ENCODE measurements around the gene USP37. TPM values are rescaled to one million over a fixed set of nuclear protein-coding genes. Genes with fewer than 3 reads are reported as not detected.
"Not testable (repeated sequence)": the region's sequence is repeated elsewhere in the genome, so short reads cannot be mapped to it uniquely, and the experiment has no call there.

The USP37 gene
- total RNA-seq, 2 experiments from 2014 or later = 42.5 to 46.8 TPM

GRCh38 chr2:218555527-218555926 is 12.6 kb downstream of the USP37 start:
- H3K36me3 Mint-ChIP-seq (ENCODE audit: low read depth) = peaks cover 61% of the 10 kb centered on the region
- CTCF ChIA-PET = no interaction called here
- intact Hi-C loops (cut with DNase I, micrococcal nuclease) = no loop called here
- POLR2A ChIA-PET = no interaction called here
- H3K9me3 Mint-ChIP-seq (ENCODE audit: low read depth) = no peaks in the 10 kb centered on the region
- H3K4me1 Mint-ChIP-seq = peaks cover 10% of the 10 kb centered on the region
- H3K27ac Mint-ChIP-seq = no peak overlapping the region
- no peak for ATAC-seq
- DNase-seq = no peak
- no peak overlapping the region for H3K4me3 Mint-ChIP-seq
- no peaks in the 10 kb centered on the region for H3K27me3 Mint-ChIP-seq

GRCh38 chr2:218554225-218554624 is 13.9 kb downstream of the USP37 start:
- intact Hi-C loops (cut with DNase I, micrococcal nuclease) = loop anchor here in 1 of 2 experiments (5.0 kb wide), 1 partner anchor 72 kb away; no protein-coding TSS in a partner anchor

GRCh38 chr2:218547978-218548377 is 20.2 kb downstream of the USP37 start:
- POLR2A ChIA-PET = no interaction called here
- intact Hi-C loops (cut with DNase I, micrococcal nuclease) = no loop called here
- Mint-ChIP-seq H3K4me1 (peaks cover 2% of the 10 kb centered on the region), H3K27me3 (no peaks in the 10 kb centered on the region), H3K9me3 (ENCODE audit: low read depth) (no peaks in the 10 kb centered on the region), H3K27ac (no peak overlapping the region), H3K36me3 (ENCODE audit: low read depth) (peaks cover 58% of the 10 kb centered on the region), H3K4me3 (no peak overlapping the region)
- CTCF ChIA-PET = interaction anchor here (0.7 kb wide), 1 partner anchor 9 kb away, joined by 3 read pairs; no protein-coding TSS in a partner anchor
- DNase-seq (no peak), ATAC-seq (no peak)

More at GRCh38 chr2:218554225-218554624, 13.9 kb downstream of the USP37 start:
- H3K27ac Mint-ChIP-seq; CTCF ChIA-PET; H3K27me3 Mint-ChIP-seq; ATAC-seq; DNase-seq; H3K9me3 Mint-ChIP-seq (ENCODE audit: low read depth); POLR2A ChIA-PET; H3K4me3 Mint-ChIP-seq; H3K4me1 Mint-ChIP-seq: not testable (repeated sequence)
- H3K36me3 Mint-ChIP-seq (ENCODE audit: low read depth) = peaks cover 59% of the 10 kb centered on the region

- ChIA-PET POLR2A (no interaction called here), CTCF (interaction anchor here (0.7 kb wide), 1 partner anchor 9 kb away, joined by 3 read pairs; no protein-coding TSS in a partner anchor)
- intact Hi-C loops (cut with DNase I, micrococcal nuclease) = no loop called here
- Mint-ChIP-seq H3K4me1 (peaks cover 2% of the 10 kb centered on the region), H3K27ac (no peak overlapping the region), H3K4me3 (no peak overlapping the region), H3K36me3 (ENCODE audit: low read depth) (peaks cover 59% of the 10 kb centered on the region), H3K9me3 (ENCODE audit: low read depth) (no peaks in the 10 kb centered on the region), H3K27me3 (no peaks in the 10 kb centered on the region)
- DNase-seq = no peak
- peak; percentile 36 for ATAC-seq
Measured at GRCh38 chr2:218547511-218547910, 20.6 kb downstream of the USP37 start.

GRCh38 chr2:218546012-218546411 is 22.1 kb downstream of the USP37 start:
- H3K4me3 Mint-ChIP-seq = no peak overlapping the region
- H3K36me3 Mint-ChIP-seq (ENCODE audit: low read depth) = peaks cover 59% of the 10 kb centered on the region
- intact Hi-C loops (cut with DNase I, micrococcal nuclease) = no loop called here
- DNase-seq (no peak), ATAC-seq (no peak)
- no peaks in the 10 kb centered on the region for H3K27me3 Mint-ChIP-seq
- H3K4me1 Mint-ChIP-seq = peaks cover 2% of the 10 kb centered on the region
- ChIA-PET CTCF (no interaction called here), POLR2A (no interaction called here)
- no peak overlapping the region for H3K27ac Mint-ChIP-seq
- no peaks in the 10 kb centered on the region for H3K9me3 Mint-ChIP-seq (ENCODE audit: low read depth)

- Mint-ChIP-seq H3K4me3 (no peak overlapping the region), H3K36me3 (ENCODE audit: low read depth) (peaks cover 52% of the 10 kb centered on the region), H3K9me3 (ENCODE audit: low read depth) (no peaks in the 10 kb centered on the region), H3K27ac (no peak overlapping the region), H3K27me3 (no peaks in the 10 kb centered on the region), H3K4me1 (no peaks in the 10 kb centered on the region)
- ATAC-seq (no peak), DNase-seq (no peak)
- POLR2A ChIA-PET = no interaction called here
- intact Hi-C loops (cut with DNase I, micrococcal nuclease) = no loop called here
- CTCF ChIA-PET = no interaction called here
Measured at GRCh38 chr2:218540015-218540414, 28.1 kb downstream of the USP37 start.

GRCh38 chr2:218536804-218537494 is 31.2 kb downstream of the USP37 start:
- Mint-ChIP-seq H3K4me3 (no peak overlapping the region), H3K36me3 (ENCODE audit: low read depth) (peaks cover 55% of the 10 kb centered on the region), H3K9me3 (ENCODE audit: low read depth) (no peaks in the 10 kb centered on the region), H3K4me1 (no peaks in the 10 kb centered on the region), H3K27me3 (no peaks in the 10 kb centered on the region), H3K27ac (no peak overlapping the region)
- DNase-seq = no peak
- intact Hi-C loops (cut with DNase I, micrococcal nuclease) = no loop called here
- CTCF ChIA-PET = no interaction called here
- POLR2A ChIA-PET = no interaction called here
- no peak for ATAC-seq

- Mint-ChIP-seq H3K4me3 (no peak overlapping the region), H3K36me3 (ENCODE audit: low read depth) (peaks cover 71% of the 10 kb centered on the region), H3K9me3 (ENCODE audit: low read depth) (no peaks in the 10 kb centered on the region), H3K27me3 (no peaks in the 10 kb centered on the region), H3K4me1 (no peaks in the 10 kb centered on the region), H3K27ac (no peak overlapping the region)
- ChIA-PET POLR2A (no interaction called here), CTCF (interaction anchor here (0.9 to 1.1 kb wide), 2 partner anchors 8 to 259 kb away, joined by 3 read pairs; no protein-coding TSS in a partner anchor)
- ATAC-seq = no peak
- intact Hi-C loops (cut with DNase I, micrococcal nuclease) = no loop called here
- no peak for DNase-seq
Measured at GRCh38 chr2:218529990-218530389, 38.2 kb downstream of the USP37 start.

GRCh38 chr2:218528409-218528808 is 39.7 kb downstream of the USP37 start:
- H3K36me3 Mint-ChIP-seq (ENCODE audit: low read depth) = peaks cover 78% of the 10 kb centered on the region
- H3K4me1 Mint-ChIP-seq; intact Hi-C loops (cut with DNase I, micrococcal nuclease); H3K27ac Mint-ChIP-seq; CTCF ChIA-PET; H3K9me3 Mint-ChIP-seq (ENCODE audit: low read depth); ATAC-seq; POLR2A ChIA-PET; DNase-seq; H3K4me3 Mint-ChIP-seq; H3K27me3 Mint-ChIP-seq: not testable (repeated sequence)

- intact Hi-C loops (cut with DNase I, micrococcal nuclease) = no loop called here
- Mint-ChIP-seq H3K27me3 (no peaks in the 10 kb centered on the region), H3K36me3 (ENCODE audit: low read depth) (peaks cover 55% of the 10 kb centered on the region), H3K27ac (no peak overlapping the region), H3K9me3 (ENCODE audit: low read depth) (no peaks in the 10 kb centered on the region), H3K4me1 (peaks cover 9% of the 10 kb centered on the region), H3K4me3 (no peak overlapping the region)
- CTCF ChIA-PET = no interaction called here
- ATAC-seq = no peak
- POLR2A ChIA-PET = no interaction called here
- DNase-seq = no peak
Measured at GRCh38 chr2:218523651-218524050, 44.5 kb downstream of the USP37 start.

- Mint-ChIP-seq H3K36me3 (ENCODE audit: low read depth) (peaks cover 38% of the 10 kb centered on the region), H3K4me1 (peaks cover 30% of the 10 kb centered on the region), H3K27me3 (no peaks in the 10 kb centered on the region), H3K9me3 (ENCODE audit: low read depth) (no peaks in the 10 kb centered on the region), H3K27ac (no peak overlapping the region), H3K4me3 (no peak overlapping the region)
- CTCF ChIA-PET = no interaction called here
- intact Hi-C loops (cut with DNase I, micrococcal nuclease) = loop anchor here in 1 of 2 experiments (5.0 kb wide), 1 partner anchor 48 kb away; the partner anchor contains the start of genes CNOT9 and USP37
- ATAC-seq = no peak
- DNase-seq = no peak
- POLR2A ChIA-PET = no interaction called here
Measured at GRCh38 chr2:218518876-218519275, 49.3 kb downstream of the USP37 start.

GRCh38 chr2:218517434-218518206 is 50.5 kb downstream of the USP37 start:
- H3K36me3 Mint-ChIP-seq (ENCODE audit: low read depth) = peaks cover 32% of the 10 kb centered on the region
- no peaks in the 10 kb centered on the region for H3K9me3 Mint-ChIP-seq (ENCODE audit: low read depth)
- ChIA-PET POLR2A (no interaction called here), CTCF (interaction anchor here (1.4 to 1.7 kb wide), 3 partner anchors 13 to 16 kb away, joined by 3 to 9 read pairs (median 3); no protein-coding TSS in a partner anchor)
- peak; percentile 15 for DNase-seq
- H3K27me3 Mint-ChIP-seq = no peaks in the 10 kb centered on the region
- H3K4me3 Mint-ChIP-seq = no peak overlapping the region
- H3K4me1 Mint-ChIP-seq = peaks cover 30% of the 10 kb centered on the region
- ATAC-seq = peak; percentile 70
- H3K27ac Mint-ChIP-seq = peak overlapping the region; percentile 55
- intact Hi-C loops (cut with DNase I, micrococcal nuclease) = loop anchor here (2.0 to 5.0 kb wide), 2 partner anchors 50 to 111 kb away; partner anchors contain the start of genes CNOT9 (in 1 of the 2) and USP37 (in 1 of the 2)
